Nucleus accumbens (tissue), 56 donors: Measurements from ENCODE around the gene SMPD3.

Source experiments
- DNase-seq, 56 donors: peaks; one replicate each; lab custom pipeline; 2025; lab: John Stamatoyannopoulos, UW

The SMPD3 gene

DNA sequence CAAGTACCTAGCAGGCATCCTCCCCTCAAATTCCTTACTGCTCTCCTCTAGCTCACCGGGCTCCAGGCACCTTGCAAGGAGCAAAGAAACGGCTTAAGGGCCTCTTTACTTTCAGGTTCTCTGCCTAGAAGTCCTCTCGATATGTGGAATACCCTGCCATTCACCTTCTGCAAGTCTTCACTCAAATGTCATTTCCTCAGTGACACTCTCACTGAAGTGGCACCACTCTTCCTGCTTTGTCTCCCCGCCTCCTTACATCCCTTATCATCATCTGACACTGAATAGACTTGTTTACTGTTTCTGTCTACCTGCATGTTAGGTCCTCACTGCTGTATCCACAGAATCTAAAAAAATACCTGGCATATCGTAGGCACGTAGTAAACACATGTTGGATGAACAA lies 138.5 kb downstream of the SMPD3 start:
- no peak for DNase-seq
